Inflammatory macrophage treated with lipopolysaccharide for 1 hour (primary cell): Measurements from ENCODE around the gene CCDC74B.
A peak's percentile ranks its signal among the peaks of the same experiment; 100 is the strongest.
"Not testable (repeated sequence)": the region's sequence is repeated elsewhere in the genome, so short reads cannot be mapped to it uniquely, and the experiment has no call there.

ENCODE experiments used
- DNase-seq, 2 donors: peaks; one replicate each; pipeline ENCODE4 v3.0.0-alpha.2; 2020 to 2022

CCDC74B gene

DNA sequence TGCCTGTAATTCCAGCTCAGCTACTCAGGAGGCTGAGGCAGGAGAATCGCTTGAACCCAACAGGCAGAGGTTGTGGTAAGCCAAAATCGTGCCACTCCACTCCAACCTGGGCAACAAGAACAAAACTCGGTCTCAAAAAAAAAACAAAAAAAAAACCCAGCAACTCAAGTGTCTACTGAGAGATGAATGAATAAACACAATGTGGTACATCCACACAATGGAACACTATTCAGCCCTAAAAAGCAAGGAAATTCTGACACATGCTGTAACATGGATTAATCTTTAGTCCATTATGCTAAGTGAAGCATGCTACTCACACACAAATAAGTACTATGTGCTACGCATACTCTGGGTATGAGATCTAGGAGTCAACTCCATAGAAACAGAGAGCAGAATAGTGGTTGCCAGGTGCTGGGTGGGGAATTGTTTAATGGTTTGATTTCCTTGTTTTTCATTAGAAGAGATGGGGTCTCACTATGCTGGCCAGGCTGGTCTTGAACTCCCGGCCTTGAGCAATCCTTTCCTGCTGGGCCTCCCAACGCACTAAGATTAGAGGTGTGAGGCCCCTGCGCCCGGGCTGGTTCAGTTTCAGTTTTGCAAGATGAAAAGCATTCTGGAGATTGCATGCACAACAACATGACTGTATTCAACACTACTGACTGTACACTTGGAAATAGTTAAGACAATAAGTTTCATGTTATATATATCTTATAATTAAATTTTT is 20.5 kb upstream of the CCDC74B start:
- DNase-seq = no peak

DNA sequence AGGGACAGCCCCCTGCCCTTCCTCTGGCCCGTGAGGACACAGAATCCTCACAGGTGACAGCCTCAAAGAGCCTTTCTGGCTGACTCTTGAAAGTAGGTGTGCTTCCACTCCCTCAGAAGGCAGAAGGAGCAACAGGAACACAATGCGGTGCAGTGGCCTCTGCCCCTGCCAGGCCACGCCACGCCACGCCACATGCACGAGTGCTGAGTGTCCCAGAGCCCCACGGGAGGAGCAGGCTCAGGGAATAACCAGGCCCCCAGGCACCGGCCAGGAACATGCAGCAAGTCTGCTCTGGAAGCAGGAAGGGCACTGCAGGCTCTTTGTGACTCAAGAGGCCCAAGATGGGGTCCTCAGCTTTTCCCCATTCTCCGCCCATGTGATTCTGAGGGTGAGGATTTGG is 18.1 kb upstream of the CCDC74B start:
- DNase-seq = no peak

DNA sequence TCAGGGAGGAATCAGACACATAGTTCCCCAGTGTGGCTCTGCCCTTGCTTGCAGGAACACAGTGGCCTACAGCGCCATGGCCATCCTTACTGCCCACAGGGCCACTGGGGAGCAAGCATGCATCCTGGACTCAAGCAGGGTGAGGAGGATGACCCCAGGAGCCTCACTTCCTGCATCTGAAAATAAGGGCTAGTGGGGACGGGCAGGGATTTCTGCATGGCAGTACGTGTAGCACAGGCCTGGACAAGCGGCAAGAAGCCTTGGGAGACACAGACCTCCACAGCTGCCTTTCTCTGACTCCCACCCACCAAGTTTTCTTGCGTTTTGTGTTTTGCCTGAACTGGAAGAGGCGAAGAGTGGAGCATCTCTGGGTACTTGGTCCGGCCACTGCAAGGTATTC is 17.6 kb upstream of the CCDC74B start:
- not testable (repeated sequence) for DNase-seq

DNA sequence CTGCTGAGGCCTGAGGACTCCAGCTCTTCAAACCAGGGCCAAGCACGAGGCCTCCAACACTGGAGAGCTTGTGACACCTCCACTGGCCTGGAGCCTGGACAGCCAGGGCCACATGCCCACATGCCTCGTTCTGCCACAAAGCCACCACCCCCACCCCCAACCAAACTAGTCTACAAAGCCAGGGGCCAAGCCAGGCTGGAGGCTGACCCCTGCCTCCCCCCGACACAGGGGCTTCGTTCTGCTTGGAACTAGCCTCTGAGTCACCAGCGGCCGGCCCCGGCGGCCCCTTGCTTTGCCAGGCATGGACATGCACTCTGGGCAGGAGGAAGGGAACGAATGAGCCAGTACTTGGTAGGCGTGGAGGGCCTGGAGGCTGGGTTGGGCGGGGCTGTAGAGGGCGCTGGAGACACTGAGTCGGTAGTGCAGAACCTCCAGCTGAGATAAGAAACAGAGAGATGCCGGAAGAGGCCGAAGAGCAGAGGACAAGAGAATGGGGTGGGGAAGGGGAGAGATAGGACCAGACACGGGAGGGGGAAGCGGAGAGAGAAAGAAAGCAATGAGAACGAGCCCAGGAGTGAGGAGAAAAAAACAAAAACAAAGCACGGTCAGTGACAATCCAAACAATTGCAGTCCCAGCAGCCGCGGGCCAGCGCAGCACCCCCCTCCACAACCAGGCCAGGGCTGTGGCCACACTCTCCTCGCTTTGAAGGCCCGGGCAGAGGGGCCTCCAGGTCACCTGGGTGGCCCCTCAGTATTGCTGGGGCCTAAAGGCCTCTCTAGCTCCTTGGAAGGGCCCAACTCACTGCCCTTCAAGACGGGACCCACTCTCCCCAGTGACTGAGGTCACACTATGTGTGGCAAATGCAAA is 16.2 kb upstream of the CCDC74B start:
- DNase-seq = not testable (repeated sequence)

DNA sequence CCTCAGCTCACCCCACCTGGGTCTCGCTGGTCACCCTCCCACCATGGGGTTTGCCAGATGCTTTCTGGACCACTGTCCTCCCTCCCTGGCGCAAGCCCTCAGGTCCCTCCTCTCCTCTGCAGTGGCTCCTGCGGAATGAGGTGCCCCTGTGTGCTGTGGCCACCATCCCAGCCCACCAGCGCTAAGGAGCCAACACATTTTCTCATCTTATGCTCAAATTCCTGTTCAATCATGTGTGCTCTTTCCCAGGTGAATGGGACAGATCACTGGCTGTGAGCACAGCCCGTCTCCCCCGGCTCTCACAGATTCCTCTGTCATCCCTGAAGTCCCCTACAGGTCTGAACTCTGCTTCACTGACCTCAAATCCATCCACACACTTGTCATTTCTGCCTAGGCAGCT is 15.2 kb upstream of the CCDC74B start:
- no peak for DNase-seq

DNA sequence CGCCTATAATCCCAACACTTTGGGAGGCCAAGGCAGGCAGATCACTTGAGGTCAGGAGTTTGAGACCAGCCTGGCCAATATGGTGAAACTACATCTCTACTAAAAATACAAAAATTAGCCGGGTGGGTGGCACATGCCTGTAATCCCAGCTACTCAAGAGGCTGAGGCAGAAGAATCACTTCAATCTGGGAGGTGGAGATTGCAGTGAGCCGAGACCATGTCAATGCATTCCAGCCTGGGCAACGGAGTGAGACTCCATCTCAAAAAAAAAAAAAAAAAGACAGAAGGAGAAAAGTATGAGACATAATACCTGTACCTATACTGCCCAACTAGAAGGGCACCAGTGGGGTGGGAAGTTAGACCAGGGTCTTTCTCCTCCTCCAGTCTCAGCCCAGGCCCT is 14.5 kb upstream of the CCDC74B start:
- DNase-seq = not testable (repeated sequence)

DNA sequence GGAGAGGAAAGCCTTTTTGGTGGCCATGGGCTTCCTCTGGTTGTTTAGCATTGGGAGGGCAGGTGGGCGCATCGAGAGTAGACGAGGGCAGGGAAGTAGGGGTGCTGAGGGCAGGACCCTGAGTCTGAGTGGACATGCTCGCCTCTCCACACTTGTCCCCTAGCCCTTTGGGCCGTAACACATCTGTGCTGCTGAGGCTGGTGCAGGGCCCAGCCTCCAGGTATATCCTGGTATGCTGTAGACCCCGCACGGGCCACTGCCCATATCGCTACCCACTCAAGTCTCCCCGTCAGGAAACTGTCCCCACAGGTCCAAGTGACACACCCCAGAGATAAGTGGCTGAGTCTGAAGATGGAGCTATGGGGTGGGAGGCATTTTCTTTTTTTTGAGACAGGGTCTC is 13.7 kb upstream of the CCDC74B start:
- no peak for DNase-seq

DNA sequence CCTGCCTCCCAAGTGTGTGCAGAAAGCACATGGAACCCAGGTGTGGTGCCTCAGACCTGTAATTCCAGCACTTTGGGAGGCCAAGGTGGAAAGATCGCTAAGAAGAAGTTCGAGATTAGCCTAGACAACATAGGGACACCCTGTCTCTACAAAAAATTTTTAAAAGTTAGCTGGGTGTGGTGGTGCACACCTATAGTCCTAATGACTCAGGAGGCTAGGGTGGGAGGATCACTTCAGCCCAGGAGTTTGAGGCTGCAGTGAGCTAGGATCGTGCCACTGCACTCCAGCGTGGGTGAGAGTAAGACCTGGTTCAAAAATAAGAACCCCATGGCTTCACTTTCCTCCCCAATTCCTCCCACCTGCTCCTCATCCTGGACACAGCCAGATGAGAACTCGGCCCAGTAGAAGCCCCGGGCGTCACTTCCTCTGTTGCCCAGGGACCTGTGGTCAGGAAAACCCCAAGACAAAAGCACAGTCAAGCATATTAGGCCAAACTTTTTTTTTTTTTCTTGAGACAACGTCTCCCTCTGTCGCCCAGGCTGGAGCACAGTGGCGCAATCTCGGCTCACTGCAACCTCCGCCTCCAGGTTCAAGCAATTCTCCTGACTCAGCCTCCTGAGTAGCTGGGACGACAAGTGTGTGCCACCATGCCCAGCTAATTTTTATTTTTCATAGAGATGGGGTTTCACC is 13.1 kb upstream of the CCDC74B start:
- DNase-seq = peak; percentile 67 to 89

DNA sequence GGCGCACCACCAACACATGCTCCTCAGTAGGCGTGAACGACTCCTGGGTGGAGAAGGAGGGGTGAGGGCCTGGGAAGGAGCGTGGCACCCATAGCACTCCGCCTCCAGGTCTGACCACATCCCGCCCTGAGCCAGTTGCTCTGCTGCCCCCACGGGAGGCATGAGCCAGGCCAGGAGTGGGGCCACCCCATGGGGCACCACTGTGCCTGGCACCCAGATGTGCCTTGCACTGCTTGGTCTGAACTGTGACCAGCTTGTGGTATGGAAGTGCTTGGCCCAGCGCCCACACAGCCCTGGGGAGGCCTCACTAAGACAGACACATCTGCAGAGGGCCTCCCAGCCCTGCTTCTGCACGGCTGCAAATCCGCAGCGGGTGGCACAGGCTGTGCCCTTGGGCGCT is 12.4 kb upstream of the CCDC74B start:
- DNase-seq = not testable (repeated sequence)

DNA sequence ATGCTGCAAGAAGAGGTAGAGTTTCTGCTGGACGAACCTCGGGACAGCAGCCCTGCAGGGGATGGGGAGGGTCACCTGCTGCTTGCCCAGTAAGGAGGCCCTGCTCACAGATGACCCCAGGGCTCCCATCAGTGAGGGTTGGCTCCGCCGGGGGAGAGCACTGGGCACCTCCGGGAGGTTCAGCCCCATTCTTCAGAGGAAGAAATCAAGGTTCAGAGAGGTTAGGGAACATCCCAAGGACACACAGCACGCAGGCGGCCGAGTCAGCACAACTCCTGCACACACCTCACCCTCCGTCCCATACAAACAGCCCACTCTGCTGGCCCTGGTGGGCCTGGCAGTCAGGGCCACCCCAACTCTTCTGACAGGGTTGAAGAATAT is 11.7 kb upstream of the CCDC74B start:
- DNase-seq = no peak

DNA sequence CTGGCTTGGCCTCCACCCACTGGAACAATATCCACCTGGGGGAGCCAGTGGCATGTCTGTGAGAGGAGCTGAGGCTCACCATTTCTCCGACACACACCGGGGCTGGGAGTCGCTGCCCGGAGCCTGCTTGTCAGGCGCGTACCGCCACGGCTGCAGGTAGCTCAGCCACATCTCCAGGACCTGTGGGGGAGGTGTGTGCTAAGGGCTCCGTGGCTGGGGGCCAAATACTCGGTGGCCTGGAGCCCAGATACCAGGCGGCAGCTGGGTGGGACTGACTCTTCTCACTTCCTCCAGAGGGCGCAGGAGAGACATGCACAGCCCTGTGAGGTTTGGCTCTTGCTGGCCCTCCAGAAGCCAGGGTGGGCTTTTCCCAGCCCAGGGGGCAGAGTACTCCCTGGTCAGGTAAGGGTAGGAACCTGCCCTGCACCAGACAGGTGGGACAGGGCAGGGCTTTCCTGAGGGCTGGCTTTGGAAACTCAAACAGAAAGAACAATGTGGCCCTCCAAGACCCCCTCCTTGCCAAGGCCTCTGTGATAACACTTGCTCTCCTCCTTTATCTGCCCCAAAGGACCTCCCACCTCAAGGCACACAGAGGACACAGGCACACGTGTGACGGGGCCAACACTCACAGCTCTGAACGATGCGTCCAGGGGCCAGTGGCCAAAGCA is 11.2 kb upstream of the CCDC74B start:
- DNase-seq = peak; percentile 9 to 14

DNA sequence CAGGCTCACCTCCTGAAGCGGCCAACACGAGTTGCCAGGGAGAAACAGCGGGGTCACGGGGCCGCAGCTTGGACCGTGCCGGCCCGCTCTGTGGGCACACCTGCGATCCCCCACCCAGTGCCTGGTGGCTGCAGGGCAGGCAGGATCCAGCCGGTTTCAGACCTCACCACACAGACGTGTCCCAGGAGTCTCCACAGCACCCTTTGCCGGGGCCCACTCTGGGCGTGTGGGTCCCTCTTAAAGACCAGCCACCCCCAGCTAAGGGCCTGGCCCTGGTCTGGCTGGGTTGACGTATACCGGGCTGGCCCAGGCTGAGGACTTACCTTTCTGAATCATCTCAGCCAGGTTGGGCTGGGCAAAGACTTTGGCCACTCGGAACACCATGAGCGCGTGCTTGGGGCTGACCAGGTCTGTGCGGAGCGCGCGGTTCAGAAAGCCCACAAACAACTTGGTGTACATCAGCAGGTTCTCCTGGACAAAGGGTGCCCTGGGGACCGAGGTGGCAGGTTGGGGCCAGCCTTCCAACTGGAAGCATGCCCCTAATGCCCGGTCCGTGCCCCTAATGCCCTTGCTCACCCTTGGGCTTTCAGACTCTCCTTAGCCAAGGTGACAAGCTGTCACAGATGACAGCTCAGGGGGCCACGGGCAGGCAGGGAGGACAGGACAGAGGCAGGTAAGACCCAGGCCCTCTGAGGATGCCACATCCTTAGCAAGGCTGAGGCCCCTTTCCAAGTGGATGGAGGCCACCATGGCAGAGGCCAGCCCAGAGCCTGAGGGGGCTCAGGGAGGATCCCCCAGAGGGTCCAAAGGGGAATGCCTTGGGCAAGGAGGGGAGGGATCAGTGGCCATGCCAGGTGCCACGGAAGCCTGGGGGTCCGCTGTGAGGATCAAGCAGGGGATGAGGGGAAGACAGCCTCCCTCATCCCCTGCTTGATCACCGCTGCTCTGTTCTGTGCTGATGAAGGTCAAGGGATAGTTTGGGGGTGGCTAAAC is 10.2 kb upstream of the CCDC74B start:
- DNase-seq = no peak

DNA sequence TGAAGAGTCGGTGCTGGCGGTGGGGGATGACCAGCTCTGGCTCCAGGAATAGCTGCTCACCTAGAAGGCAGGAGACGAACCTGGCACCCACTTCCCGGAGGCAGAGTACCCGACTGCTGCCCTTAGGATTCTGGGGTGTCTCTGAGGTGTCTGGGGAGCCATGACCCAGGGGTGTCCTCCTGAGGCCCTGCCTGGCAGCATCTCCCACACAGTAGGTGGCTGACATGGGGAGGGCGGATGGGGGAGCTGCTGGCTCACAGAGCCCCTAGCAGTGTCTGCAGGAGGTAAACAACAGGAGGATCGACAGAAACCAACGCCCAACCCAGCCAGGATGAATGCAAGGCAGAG is 9.5 kb upstream of the CCDC74B start:
- DNase-seq = not testable (repeated sequence)

DNA sequence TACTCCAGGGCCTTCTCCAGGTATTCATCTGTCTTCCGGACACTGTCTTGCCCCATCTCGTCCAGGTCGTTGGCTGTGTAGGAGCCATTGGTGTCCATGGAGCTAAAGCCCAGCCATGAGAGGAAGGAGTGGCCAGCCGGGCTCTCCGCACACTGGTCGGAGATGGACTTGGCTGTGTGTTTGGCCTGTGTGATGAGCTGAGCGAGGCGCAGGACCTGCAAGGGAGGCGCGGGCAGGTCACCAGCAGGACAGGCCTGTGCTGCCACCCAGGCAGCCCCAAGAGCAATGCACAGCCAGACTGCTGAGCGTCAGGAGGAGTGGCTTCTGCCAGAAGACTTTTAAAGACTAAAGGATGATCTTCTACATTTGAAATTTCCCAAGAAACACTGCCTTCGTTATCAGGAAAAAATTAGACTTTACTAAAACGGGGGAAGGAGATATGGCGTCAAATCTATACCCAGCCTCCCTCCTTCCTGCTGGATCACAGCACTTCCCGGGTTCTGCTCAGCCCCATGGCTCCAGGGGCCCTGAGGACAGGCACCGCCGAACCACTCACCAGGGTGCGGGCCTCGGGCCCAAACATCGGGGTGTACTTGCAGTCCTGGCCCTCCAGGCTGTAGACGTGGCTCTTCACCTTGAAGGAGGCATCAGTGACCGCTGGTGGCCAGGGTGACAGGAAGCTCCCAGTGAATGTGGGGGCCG is 9.0 kb upstream of the CCDC74B start:
- not testable (repeated sequence) for DNase-seq

DNA sequence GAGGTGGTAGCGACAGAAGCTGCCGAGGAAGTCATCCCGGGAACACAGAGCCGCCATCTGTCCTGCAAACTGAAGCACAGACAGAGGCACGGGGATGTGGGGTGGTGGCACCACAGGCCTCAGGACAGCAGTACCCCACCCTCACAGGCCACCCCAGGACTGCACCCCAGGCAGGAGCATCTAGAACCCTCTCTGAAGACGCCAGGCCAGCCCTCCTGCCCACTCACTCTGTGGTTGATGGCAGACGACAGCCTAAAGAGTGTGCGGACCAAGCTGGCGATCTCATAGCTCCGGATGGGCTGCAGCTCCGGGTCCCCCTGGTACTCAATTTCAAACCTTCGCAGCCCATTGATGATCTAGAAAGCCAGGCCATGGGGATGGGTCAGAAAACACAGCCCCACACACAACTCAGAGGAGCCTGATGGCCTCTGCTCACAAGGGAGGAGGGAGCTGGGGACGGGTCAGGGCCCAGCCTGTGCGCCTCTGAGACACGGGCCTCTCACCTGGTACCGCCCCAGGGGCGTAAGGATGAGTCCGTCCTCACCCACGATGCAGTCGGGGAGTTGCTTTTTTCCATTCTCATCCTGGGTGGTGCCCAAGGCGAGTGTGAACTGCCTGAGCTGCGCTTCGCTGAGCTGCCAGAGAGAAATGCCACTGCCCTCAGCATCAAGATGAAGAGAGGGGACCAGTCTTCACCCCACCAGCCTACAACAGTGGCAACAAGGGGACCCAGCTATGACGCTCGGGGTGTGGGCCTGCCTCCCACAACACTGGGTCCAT is 8.1 kb upstream of the CCDC74B start:
- no peak for DNase-seq

DNA sequence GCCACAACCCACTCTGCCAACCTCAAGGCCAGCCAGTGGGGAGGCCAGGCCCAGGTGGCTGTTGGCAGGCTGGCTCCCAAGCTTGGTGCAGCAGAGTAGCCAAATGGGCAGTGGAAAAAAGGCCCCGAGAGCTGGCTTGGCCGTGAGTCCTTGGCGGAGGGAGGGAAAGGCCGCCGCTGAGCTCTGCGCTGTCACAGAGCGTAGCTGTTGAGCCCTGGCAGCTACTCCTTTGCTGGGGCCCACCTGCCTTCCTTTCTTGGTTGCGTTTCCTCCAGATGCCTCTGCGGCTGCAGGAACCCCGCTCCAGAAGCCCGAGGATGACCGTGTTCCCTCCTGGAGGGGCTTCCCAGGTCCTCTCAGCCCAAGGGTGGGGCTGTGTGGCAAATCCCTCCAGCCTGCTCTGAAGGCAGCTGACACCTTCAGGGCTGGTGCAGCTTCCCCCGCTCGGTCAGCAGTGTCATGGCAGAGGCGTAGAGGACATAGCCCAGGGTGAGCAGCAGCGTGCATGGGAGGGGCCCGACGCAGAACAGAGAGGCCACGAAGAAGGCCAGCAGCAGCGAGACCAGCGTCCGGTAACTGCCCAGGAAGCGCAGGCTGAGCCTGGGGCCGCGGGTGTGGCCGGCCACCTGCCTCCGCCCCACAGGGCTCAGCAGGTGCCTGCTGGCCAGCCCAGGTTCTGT is 7.4 kb upstream of the CCDC74B start:
- not testable (repeated sequence) for DNase-seq

DNA sequence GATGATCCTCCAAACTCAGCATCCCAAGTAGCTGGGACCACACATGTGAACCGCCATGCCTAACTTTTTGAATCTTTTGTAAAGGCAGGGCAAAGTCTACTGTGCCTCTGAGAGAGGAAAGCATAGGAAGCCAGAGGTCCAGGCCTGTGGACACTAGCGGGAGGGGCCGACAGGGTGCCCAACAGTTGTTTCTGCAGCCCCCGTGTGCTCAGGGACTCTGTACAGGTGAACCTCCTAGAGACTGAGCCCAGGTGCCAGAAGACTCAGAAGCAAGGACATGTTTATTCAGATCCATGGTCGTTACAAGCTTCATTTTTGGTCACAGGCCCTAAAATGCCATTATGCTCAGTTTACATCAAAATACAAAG is 6.2 kb upstream of the CCDC74B start:
- DNase-seq = not testable (repeated sequence)

DNA sequence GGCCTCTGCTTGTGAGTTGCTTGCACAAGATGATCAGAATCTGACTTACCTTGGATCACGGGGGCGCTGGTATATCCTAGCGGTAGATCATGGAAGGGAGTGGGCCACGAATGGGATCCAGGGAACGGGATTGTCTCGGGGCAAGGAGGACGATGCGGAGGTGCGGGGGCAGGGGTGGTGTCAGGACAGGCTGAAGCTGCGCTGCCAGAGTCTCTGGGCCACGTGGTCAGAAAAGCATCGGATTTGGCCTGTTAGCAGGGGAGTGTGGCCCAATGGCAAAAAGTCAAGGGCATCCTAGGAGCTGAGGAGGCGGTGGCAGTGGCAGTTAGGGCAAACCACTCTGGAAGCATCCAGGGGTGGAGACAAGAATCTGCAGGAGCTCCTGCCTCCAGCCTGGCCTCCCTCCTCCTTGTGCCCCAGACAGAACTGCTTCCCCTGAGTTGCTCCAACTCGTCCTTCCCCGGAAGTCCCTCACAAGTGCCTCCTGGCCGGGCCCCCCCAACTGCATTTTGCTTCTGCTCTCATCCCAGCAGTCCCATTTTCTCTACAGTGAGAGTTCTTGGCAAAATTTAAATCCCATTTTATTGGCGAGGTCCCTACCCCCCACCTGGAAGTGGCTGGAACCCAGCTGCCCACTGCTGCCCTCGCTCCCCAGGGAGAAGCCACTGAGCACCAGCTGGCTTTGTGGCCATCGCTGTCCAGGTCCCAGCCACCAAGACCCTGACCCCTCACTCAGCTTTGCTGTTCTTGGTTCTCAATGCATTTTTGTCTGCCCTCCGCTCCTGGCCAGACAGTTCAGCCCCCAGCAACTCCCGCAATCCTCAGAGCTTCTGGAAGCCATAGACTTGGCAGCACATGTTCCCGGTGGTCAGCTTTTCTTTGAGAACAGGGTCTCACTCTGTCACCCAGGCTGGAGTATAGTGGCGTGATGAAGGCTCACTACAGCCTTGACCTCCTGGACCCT is 5.6 kb upstream of the CCDC74B start:
- DNase-seq = no peak

DNA sequence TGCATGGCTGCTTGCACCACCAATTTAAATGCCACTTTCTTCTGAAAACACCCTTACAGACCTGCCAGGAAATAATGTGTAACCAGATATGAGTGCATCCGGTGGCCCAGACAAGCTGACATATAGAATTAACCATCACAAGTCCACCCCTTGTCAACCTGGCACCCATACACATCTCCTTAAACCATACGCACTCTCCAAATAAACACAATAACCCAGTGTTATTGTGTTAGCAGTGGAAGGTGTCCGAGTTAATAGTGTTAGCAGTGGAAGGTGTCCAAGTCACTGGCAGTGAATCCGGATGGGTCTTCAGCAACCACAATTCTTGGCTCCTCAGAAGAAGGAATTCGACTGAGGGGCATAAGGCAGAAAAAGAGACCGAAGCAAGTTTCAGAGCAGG is 3.6 kb upstream of the CCDC74B start:
- not testable (repeated sequence) for DNase-seq
